Kidney (tissue), 14 donors: ENCODE measurements around the gene PIGH. TPM values are rescaled to one million over a fixed set of nuclear protein-coding genes. Genes with fewer than 3 reads are reported as not detected.

ENCODE experiments used
- DNase-seq, 5 donors: peaks; one replicate each; pipeline ENCODE4 v3.0.0-alpha.2; 2013 to 2020
- FAIRE-seq: peaks from 2 replicates; lab custom pipeline; 2012; peaks lifted over from hg19 to GRCh38; lab: Jason Lieb, UNC
- H3K27ac ChIP-seq, 2 donors: one replicate each; pipeline ENCODE4 v1.7.0; 2013; ENCODE audit warnings: low read depth in 2 of 2, low read length in 2 of 2, inconsistent platforms in 1 of 2
- H3K27me3 ChIP-seq: one replicate; pipeline ENCODE4 v1.7.1; 2013; ENCODE audit warnings: low read length, inconsistent platforms; ENCODE audit not compliant: control insufficient read depth, insufficient read depth
- H3K36me3 ChIP-seq, 3 donors: one replicate each; pipeline versions ENCODE4 v1.7.0 to v1.7.1; 2013; ENCODE audit warnings: low read length in 3 of 3, control low read depth in 1 of 3, inconsistent platforms in 1 of 3; ENCODE audit not compliant: insufficient read depth in 3 of 3, control insufficient read depth in 2 of 3
- H3K4me1 ChIP-seq, 3 donors: one replicate each; pipeline versions ENCODE4 v1.7.0 to v1.7.1; 2013; ENCODE audit warnings: low read length in 3 of 3, inconsistent platforms in 1 of 3, low read depth in 1 of 3; ENCODE audit not compliant: control insufficient read depth in 2 of 3, insufficient read depth in 2 of 3
- H3K4me3 ChIP-seq, 3 donors: one replicate each; pipeline versions ENCODE4 v1.7.0 to v1.8.1; 2013; ENCODE audit warnings: low read length in 3 of 3, control low read depth in 1 of 3, inconsistent platforms in 1 of 3
- H3K9ac ChIP-seq, 3 donors: one replicate each; pipeline versions ENCODE4 v1.7.0 to v1.7.1; 2013; ENCODE audit warnings: low read length in 3 of 3, control low read depth in 1 of 3, inconsistent platforms in 1 of 3
- H3K9me3 ChIP-seq, 3 donors: one replicate each; pipeline versions ENCODE4 v1.7.0 to v1.7.1; 2013; ENCODE audit warnings: low read length in 3 of 3, control low read depth in 1 of 3, inconsistent platforms in 1 of 3; ENCODE audit not compliant: control insufficient read depth in 2 of 3, insufficient read depth in 1 of 3
- intact Hi-C: fragments of 100-400 bp; cut with DNase I; formaldehyde crosslinking; loops from one replicate; pipeline ENCODE4 v1.11.1; 2022
- polyA plus RNA-seq: library from polyadenylated mRNA; stranded (reverse); fragments of 350-450 nt; fragmentation: Illumina TruSeq; extraction: RNeasy Lipid Tissue Mini Kit (QIAGEN cat#74804); gene quantifications from one replicate; pipeline ENCODE4 v1.2.3, GENCODE V29; 2014; ENCODE audit warnings: low read depth, low replicate concordance; ENCODE audit not compliant: insufficient read depth
- total RNA-seq: library from RNA; stranded (reverse); fragmentation: NEBNext Ultra II Directional; extraction: Animal tissue kit (Norgen Biotek cat#: 25700); gene quantifications from one replicate; pipeline ENCODE4 v1.2.1, GENCODE V29; 2021
- TF ChIP-seq, protein P1 (sequence below): IDR thresholded peaks from 3 replicates; pipeline ENCODE4 v1.5.1; 2012; ENCODE audit warnings: mild to moderate bottlenecking, moderate library complexity, borderline replicate concordance; ENCODE audit not compliant: insufficient read depth; ENCODE audit errors: extremely low read depth
- donor health status: control.
- donor health status: control.
- donor health status: control.
- donor health status: control.
- donor health status: control.
- donor health status: DM: yes; HTN: yes; CAD: no.
- donor health status: Normal renal cell carcinoma (clear cell type).

The PIGH gene
- total and polyA plus RNA-seq, 2 donors from 2014 or later: 31.7 to 44.9 TPM

DNA sequence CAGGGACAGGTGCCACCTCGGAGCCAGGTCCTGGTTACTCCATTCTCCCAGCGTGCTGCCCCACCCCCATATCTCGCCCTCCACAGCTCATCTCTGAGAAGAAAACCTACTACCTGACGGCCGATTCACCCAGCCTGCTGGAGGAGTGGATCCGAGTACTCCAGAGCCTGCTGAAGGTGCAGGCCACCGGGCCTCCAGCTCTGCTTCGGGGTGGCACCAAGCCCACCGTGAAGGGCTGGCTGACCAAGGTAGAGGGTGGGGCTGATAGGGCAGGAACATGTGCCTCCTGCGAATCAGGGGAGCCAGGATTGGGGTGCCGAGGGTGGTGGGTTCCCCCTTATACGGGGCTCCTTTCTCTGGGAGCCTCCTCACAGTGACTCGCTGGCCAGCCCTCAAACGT is 25.9 kb downstream of the PIGH start:
- Histone ChIP-seq H3K27ac (no peak overlapping the region), H3K4me3 (no peak overlapping the region), H3K4me1 (peaks cover 0 to 27% (median 20%) of the 10 kb centered on the region in 3 donors), H3K9me3 (no peaks in the 10 kb centered on the region), H3K36me3 (peaks cover 0 to 5% (median 0%) of the 10 kb centered on the region in 3 donors), H3K9ac (no peak overlapping the region), H3K27me3 (no peaks in the 10 kb centered on the region)
- intact Hi-C loops: no loop called here
- no peak for DNase-seq
- TF ChIP-seq, protein P1, sequence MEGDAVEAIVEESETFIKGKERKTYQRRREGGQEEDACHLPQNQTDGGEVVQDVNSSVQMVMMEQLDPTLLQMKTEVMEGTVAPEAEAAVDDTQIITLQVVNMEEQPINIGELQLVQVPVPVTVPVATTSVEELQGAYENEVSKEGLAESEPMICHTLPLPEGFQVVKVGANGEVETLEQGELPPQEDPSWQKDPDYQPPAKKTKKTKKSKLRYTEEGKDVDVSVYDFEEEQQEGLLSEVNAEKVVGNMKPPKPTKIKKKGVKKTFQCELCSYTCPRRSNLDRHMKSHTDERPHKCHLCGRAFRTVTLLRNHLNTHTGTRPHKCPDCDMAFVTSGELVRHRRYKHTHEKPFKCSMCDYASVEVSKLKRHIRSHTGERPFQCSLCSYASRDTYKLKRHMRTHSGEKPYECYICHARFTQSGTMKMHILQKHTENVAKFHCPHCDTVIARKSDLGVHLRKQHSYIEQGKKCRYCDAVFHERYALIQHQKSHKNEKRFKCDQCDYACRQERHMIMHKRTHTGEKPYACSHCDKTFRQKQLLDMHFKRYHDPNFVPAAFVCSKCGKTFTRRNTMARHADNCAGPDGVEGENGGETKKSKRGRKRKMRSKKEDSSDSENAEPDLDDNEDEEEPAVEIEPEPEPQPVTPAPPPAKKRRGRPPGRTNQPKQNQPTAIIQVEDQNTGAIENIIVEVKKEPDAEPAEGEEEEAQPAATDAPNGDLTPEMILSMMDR: no peak
- no peak for FAIRE-seq

DNA sequence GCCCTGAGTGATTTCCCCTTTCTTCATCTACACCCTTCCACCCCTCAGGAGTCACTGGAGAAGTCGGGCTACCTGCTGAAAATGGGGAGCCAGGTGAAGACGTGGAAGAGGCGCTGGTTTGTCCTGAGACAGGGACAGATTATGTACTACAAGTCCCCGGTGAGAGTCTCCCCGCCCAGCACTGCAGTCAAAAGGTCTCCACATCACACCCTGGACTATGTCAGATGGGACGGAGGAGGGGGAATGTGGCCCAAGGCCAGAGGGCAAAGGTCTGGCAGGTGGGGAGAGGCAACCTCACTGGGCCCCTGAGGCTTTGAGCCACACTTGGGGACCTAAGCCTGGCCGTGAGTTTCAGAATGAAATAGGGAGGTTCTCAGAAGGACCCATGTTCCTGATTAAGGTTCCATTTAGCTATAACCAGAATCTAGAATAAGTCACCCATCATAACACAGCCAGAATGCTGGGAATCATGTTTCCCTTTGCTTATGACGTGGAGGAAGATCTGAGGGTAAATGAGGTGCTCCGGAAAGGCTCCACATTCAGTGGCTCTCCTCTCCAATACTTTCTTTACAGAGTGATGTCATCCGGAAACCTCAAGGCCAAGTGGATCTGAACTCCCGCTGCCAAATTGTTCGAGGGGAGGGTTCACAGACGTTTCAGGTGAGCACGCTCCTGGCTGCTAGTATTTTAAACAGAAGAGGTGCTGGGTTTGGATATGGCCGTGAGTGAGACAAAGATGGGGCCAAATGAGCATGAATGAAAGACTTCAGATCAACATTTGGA is 26.6 kb downstream of the PIGH start:
- H3K9ac ChIP-seq: no peak overlapping the region
- no peak for FAIRE-seq
- H3K4me3 ChIP-seq: no peak overlapping the region
- H3K9me3 ChIP-seq: no peaks in the 10 kb centered on the region
- H3K4me1 ChIP-seq: peaks cover 0 to 25% (median 18%) of the 10 kb centered on the region in 3 donors
- H3K27ac ChIP-seq: no peak overlapping the region
- intact Hi-C loops: no loop called here
- no peaks in the 10 kb centered on the region for H3K27me3 ChIP-seq
- no peak for DNase-seq
- peaks cover 0 to 2% (median 0%) of the 10 kb centered on the region in 3 donors for H3K36me3 ChIP-seq
- TF ChIP-seq, protein P1: no peak

DNA sequence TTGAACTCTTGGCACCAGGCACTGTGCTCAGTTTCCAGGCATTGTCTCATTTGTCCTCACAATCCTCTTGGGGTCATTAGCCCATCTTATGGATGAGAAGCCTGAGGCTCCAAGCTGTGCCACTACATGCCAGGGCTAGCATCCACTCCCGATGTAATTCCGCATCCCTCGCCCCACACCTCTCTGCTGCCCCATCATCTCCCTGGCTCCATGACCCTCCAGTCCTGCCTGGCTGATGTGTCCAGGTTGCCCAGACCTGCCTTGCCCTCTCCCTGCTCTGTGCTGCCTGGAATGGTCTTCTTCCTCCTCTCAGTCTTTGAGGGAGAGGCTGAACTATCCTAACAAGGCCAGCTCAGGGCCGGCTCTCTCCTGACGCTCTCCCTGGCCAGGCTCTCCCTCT is 27.5 kb downstream of the PIGH start:
- DNase-seq: no peak
- TF ChIP-seq, protein P1: no peak
- intact Hi-C loops: no loop called here

More for the DNA sequence above, 27.5 kb downstream of the PIGH start:
- H3K4me3 ChIP-seq: no peak overlapping the region
- FAIRE-seq: no peak
- H3K27ac ChIP-seq: no peak overlapping the region
- no peaks in the 10 kb centered on the region for H3K27me3 ChIP-seq
- no peaks in the 10 kb centered on the region for H3K36me3 ChIP-seq
- H3K4me1 ChIP-seq: peaks cover 0 to 17% (median 12%) of the 10 kb centered on the region in 3 donors
- H3K9ac ChIP-seq: no peak overlapping the region
- H3K9me3 ChIP-seq: no peaks in the 10 kb centered on the region
